IgD-negative memory B cell (primary cell): ENCODE data around the gene CHN2. TPM values are rescaled to one million over a fixed set of nuclear protein-coding genes. Genes with fewer than 3 reads are reported as not detected.
"Not testable (repeated sequence)": the region's sequence is repeated elsewhere in the genome, so short reads cannot be mapped to it uniquely, and the experiment has no call there.

Experiments
- H3K27ac Mint-ChIP-seq, 3 donors: one replicate each; pipeline ENCODE4 v1.8.0; 2020 to 2022; ENCODE audit warnings: mild to moderate bottlenecking in 3 of 3, mixed read lengths in 3 of 3, moderate library complexity in 1 of 3
- H3K27me3 Mint-ChIP-seq: one replicate; pipeline ENCODE4 v1.8.0; 2021; ENCODE audit warnings: mixed read lengths
- H3K36me3 Mint-ChIP-seq: one replicate; pipeline ENCODE4 v1.8.0; 2020; ENCODE audit warnings: mild to moderate bottlenecking, mixed read lengths
- H3K4me1 Mint-ChIP-seq, 3 donors: one replicate each; pipeline ENCODE4 v1.8.0; 2020 to 2022; ENCODE audit warnings: mixed read lengths in 3 of 3, mild to moderate bottlenecking in 1 of 3
- H3K4me3 Mint-ChIP-seq, 4 donors: one replicate each; pipeline ENCODE4 v1.8.0; 2020 to 2022; ENCODE audit warnings: mild to moderate bottlenecking in 4 of 4, mixed read lengths in 4 of 4, moderate library complexity in 3 of 4
- H3K9me3 Mint-ChIP-seq, 3 donors: one replicate each; pipeline ENCODE4 v1.8.0; 2020 to 2021; ENCODE audit warnings: mixed read lengths in 3 of 3, mild to moderate bottlenecking in 1 of 3
- polyA plus RNA-seq: library from polyadenylated mRNA; unstranded; fragments of 300-500 nt; fragmentation: Illumina TruSeq; gene quantifications from one replicate; pipeline ENCODE4 v1.2.3, GENCODE V29; 2021

Gene CHN2
- polyA plus RNA-seq, 1 donor from 2014 or later = 3.0 TPM

DNA sequence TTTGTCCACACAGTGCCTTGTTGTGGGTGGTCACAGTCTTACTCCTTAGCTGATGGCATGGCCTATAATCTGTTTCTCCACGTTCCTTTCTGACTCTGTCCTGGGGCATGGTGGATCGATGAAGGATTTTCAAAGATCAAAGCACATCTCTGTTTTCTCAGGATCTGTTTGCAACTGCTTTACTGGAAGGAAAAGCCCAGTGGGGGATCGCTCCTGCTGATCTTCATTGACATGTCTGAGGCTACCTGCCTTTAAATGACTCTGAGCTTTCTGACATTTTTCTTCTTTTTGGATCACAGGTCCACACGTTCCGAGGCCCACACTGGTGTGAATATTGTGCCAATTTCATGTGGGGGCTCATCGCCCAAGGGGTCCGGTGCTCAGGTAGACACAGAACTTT lies 301.1 kb downstream of the CHN2 start:
- Mint-ChIP-seq H3K9me3 (no peaks in the 10 kb centered on the region), H3K27ac (no peak overlapping the region), H3K27me3 (peaks cover 4% of the 10 kb centered on the region), H3K4me1 (no peaks in the 10 kb centered on the region), H3K36me3 (peaks cover 1% of the 10 kb centered on the region), H3K4me3 (no peak overlapping the region)

DNA sequence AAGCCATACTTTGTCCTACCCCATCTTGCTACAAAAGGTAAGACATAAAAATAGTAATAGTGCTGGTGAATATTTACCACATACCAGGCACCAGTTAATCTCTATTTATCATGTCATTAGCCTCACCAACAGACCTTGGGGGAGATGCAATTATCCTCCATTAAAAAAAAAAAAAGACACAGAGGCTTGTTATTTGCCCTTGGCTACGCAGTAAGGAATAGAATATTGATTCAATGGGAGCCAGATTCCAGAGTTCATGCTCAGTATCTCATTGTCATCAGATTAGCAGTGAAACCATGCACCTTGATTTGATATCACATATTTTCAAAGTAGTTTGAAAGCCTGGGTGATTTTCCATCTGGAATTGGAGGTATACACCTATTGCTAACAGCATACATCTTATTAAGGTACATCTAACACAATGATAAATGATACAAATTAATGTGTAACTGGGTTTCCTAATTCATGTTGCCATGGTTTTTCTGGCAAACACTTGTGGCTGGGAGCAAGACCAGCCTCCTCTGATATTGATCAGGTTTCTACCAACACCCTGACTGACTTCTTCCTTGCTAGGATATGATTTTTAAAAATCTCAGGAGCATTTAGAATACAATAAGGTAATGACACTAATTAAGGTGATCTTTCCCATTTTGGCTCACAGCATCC lies 301.9 kb downstream of the CHN2 start:
- H3K4me1 Mint-ChIP-seq = no peaks in the 10 kb centered on the region
- H3K4me3 Mint-ChIP-seq = no peak overlapping the region
- H3K36me3 Mint-ChIP-seq = peaks cover 1% of the 10 kb centered on the region
- peaks cover 4% of the 10 kb centered on the region for H3K27me3 Mint-ChIP-seq
- no peaks in the 10 kb centered on the region for H3K9me3 Mint-ChIP-seq
- no peak overlapping the region for H3K27ac Mint-ChIP-seq

DNA sequence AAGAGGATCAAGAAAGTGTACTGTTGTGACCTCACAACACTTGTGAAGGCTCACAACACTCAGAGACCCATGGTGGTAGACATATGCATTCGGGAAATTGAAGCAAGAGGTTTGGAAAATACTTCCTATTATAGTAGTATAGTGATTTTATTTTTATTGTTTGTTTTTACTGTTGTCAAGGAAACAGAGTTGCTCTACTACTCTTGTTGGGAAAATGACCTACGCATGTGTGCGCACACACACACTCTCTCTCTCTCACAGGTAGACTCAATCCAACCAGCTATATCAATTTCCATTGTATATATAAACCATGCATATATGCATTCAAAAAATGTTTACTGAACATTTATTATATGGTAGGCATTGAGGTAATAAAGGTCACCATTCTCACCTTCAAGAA lies 305.4 kb downstream of the CHN2 start:
- no peak overlapping the region for H3K27ac Mint-ChIP-seq
- peaks cover 1% of the 10 kb centered on the region for H3K36me3 Mint-ChIP-seq
- no peak overlapping the region for H3K4me3 Mint-ChIP-seq
- peaks cover 0 to 4% (median 0%) of the 10 kb centered on the region in 3 donors for H3K4me1 Mint-ChIP-seq
- H3K9me3 Mint-ChIP-seq = no peaks in the 10 kb centered on the region
- H3K27me3 Mint-ChIP-seq = peaks cover 4% of the 10 kb centered on the region

DNA sequence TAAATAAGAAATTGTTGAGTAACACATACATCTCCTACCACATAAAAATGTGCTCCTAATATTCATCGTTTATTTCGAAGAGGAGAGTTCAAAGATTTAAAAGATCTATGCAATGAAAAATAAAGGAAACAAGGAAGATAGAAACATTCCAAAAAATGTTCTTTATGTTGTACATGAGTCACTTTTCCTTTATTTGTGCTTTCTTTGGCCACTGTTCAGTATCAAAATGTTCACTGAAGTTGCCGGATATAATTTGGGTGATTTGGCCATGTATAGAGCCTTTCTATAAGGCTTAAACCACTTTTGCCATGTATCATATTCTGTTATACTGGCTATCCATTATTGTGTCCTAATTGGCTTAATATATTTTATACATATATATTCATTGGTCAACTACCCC lies 306.1 kb downstream of the CHN2 start:
- H3K27me3 Mint-ChIP-seq = peaks cover 4% of the 10 kb centered on the region
- no peak overlapping the region for H3K27ac Mint-ChIP-seq
- H3K36me3 Mint-ChIP-seq = peaks cover 1% of the 10 kb centered on the region
- peaks cover 0 to 4% (median 0%) of the 10 kb centered on the region in 3 donors for H3K4me1 Mint-ChIP-seq
- no peak overlapping the region for H3K4me3 Mint-ChIP-seq
- no peaks in the 10 kb centered on the region for H3K9me3 Mint-ChIP-seq

DNA sequence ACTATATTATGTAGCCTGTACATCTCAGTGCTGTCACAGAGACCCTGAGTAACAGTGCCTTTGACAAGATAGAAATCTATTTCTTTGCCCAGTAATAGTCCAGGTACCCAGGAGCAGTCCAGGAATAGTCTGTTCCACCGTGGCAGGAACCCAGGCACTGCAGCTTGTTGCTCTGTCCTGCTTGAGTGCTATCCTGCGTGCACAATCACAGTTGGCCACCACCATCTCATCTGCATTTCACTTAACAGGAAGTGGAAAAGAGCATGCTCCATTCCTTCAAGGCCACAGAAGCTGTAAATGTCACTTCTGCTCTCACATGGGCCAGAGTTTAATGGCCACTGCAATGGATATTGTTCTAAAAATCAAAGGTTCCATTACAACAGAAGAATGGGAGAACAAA lies 307.6 kb downstream of the CHN2 start:
- Mint-ChIP-seq H3K4me3 (no peak overlapping the region), H3K9me3 (no peaks in the 10 kb centered on the region), H3K36me3 (no peaks in the 10 kb centered on the region), H3K27ac (no peak overlapping the region), H3K4me1 (peaks cover 0 to 4% (median 0%) of the 10 kb centered on the region in 3 donors), H3K27me3 (peaks cover 4% of the 10 kb centered on the region)

DNA sequence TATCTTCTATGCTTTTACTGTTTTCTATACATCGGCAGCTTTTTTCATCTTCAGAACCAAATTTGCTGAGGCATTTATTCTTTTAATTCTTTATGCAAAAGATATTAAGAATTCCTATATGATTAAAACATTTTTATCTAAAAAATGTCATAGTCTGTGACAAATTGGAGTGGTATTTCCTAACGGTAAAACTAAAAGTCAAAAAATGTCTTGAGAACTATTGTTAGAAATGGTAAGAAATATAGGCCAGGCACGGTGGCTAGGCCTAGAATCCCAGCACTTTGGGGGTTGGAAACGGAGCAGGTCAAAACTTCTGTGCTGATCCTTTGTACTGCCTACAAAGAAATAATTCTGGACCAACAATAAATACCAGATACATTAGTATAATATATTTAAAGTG lies 311.4 kb downstream of the CHN2 start:
- no peaks in the 10 kb centered on the region for H3K27me3 Mint-ChIP-seq

DNA sequence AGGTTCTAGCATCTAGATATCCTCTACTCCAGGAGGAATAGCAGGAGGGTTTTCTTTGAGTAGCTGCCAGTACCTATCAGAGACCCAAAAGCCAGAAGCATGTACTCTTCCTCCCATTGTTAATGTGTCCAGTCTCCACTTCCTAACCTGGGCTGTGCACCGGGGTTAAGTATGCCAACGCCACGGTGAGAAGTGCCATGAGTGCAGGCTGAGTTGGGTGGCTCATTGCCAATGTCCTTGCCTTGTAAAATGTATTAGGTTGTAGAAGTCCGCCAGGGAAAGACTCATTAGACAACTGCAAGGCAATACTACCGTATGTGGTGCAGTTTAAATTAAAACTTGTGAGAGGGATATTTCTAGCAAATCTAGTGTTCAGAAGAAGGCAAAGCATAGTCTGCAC lies 314.0 kb downstream of the CHN2 start:
- peaks cover 0 to 6% (median 0%) of the 10 kb centered on the region in 3 donors for H3K4me1 Mint-ChIP-seq
- H3K36me3 Mint-ChIP-seq = no peaks in the 10 kb centered on the region
- H3K27me3 Mint-ChIP-seq = no peaks in the 10 kb centered on the region
- H3K9me3 Mint-ChIP-seq = no peaks in the 10 kb centered on the region
- no peak overlapping the region for H3K27ac Mint-ChIP-seq
- no peak overlapping the region for H3K4me3 Mint-ChIP-seq

More for the DNA sequence above, 311.4 kb downstream of the CHN2 start:
- peaks cover 0 to 6% (median 0%) of the 10 kb centered on the region in 3 donors for H3K4me1 Mint-ChIP-seq
- H3K27ac Mint-ChIP-seq = no peak overlapping the region
- no peaks in the 10 kb centered on the region for H3K9me3 Mint-ChIP-seq
- no peak overlapping the region for H3K4me3 Mint-ChIP-seq
- H3K36me3 Mint-ChIP-seq = no peaks in the 10 kb centered on the region

DNA sequence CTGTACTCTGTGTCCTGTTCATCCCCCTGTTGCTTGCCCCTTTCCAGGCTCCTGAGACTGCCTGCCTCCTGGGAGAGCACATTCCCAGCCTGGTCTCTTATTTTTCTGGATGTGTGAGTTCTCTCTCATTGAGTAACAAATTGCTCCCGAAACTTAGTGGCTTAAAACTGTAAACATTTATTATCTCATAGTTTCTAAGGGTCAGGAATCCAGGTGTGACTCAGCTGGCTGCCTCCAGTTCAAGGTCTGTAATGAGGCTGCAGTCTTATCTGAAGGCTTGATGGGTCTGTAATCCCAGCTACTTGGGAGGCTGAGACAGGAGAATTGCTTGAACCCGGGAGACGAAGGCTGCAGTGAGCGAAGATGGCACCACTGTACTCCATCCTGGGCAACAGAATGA lies 315.5 kb downstream of the CHN2 start:
- H3K36me3 Mint-ChIP-seq = no peaks in the 10 kb centered on the region
- H3K4me1 Mint-ChIP-seq = peaks cover 0 to 6% (median 0%) of the 10 kb centered on the region in 3 donors
- no peaks in the 10 kb centered on the region for H3K27me3 Mint-ChIP-seq
- H3K9me3 Mint-ChIP-seq = no peaks in the 10 kb centered on the region
- H3K27ac Mint-ChIP-seq = no peak overlapping the region
- no peak overlapping the region for H3K4me3 Mint-ChIP-seq

DNA sequence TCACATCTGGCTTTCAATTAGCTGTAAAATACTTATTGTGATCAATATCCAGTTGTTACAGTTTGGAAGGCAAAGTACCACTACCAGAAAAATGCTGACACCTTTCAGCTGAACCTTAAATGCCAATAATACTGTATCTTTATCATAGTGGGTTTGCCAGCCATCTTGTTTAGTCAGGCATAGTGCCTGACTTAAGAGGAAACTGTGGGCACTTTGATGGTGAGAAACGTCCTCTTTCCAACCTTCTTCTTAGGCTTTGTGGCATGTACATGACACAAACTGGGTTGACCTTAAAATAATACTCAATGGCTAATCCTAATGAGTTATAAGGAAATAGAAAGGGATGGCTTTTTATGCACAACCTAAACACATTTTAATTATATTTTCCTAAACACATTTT lies 316.8 kb downstream of the CHN2 start:
- no peaks in the 10 kb centered on the region for H3K9me3 Mint-ChIP-seq
- no peak overlapping the region for H3K4me3 Mint-ChIP-seq
- H3K27me3 Mint-ChIP-seq = no peaks in the 10 kb centered on the region
- H3K27ac Mint-ChIP-seq = no peak overlapping the region
- H3K4me1 Mint-ChIP-seq = peaks cover 0 to 6% (median 0%) of the 10 kb centered on the region in 3 donors
- no peaks in the 10 kb centered on the region for H3K36me3 Mint-ChIP-seq

DNA sequence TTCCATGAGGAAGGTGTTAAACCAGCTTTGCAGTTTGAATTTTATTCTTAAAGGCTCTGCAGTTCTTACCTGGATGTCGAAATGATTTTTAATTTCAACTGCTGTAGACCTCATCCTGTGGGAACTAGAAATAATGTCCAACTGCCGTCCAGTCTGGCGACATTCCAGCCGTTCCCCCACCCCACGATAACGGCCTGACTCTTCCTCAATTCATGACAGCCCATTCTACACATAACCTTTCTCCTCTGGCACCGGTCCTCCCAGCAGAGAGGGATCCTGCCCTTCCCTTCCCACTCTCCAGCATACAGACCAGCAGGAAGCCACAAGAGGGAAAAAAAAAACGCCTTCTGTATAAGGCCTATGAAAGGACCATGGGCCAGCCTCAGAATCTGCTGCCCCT lies 317.3 kb downstream of the CHN2 start:
- Mint-ChIP-seq H3K27ac (no peak overlapping the region), H3K9me3 (no peaks in the 10 kb centered on the region), H3K4me3 (no peak overlapping the region), H3K36me3 (no peaks in the 10 kb centered on the region), H3K4me1 (peaks cover 0 to 6% (median 0%) of the 10 kb centered on the region in 3 donors), H3K27me3 (no peaks in the 10 kb centered on the region)

DNA sequence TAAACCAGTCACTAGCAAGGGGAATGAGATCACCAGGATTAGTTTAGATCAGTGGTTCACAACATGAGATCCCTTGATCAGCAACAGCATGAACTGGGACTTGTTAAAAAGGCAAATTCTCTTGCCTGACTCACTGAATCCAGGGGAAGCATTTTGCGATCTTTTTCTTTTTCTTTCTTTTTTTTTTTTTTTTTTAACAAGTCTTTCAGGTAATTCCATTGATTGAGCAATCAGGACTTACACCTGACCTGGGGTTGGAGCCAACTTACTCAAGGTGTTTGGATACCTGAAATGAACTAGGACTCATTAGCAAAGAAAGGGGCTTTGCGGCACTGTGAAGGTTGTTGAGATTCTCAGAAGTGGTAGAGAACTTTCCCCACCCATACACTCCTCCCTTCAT lies 321.9 kb downstream of the CHN2 start:
- no peaks in the 10 kb centered on the region for H3K4me1 Mint-ChIP-seq
- H3K27ac Mint-ChIP-seq = no peak overlapping the region
- no peak overlapping the region for H3K4me3 Mint-ChIP-seq
- H3K9me3 Mint-ChIP-seq = peaks cover 0 to 4% (median 2%) of the 10 kb centered on the region in 3 donors
- peaks cover under 1% of the 10 kb centered on the region for H3K27me3 Mint-ChIP-seq
- H3K36me3 Mint-ChIP-seq = no peaks in the 10 kb centered on the region

DNA sequence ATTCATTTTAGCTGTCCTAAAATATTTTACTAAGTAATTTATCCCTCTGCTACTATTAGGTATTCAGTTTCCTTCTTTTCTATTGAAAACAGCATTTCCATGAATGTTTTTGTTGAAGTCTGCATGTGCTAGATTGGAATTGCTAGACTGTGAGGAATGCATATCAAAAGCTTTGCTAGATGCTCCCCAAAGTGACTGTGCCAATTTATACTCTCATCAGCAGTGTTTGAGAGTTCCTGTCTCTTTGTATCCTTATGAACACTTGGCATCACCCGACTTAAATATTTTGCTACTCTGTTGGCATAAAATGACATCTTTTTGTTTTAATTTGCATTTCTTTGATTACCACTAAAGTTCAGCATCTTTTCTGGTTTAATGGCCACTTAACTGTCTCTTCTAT lies 324.0 kb downstream of the CHN2 start:
- no peak overlapping the region for H3K27ac Mint-ChIP-seq
- H3K9me3 Mint-ChIP-seq = peaks cover 0 to 6% (median 4%) of the 10 kb centered on the region in 3 donors

DNA sequence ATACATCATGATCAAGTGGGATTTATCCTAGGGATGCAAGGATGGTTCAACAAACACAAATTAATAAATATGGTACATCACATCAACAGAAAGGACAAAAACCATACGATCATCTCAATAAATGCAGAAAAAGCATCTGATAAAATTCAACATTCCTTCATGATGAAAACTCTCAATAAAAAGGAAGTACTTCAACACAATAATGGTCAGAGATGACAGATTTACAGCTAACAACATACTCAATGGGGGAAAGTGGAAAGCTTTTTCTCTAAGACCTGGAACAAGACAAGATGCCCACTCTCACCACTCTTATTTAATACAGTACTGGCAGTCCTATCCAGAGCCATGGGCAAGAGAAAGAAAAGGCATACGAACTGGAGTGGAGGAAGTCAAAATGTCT lies 329.2 kb downstream of the CHN2 start:
- H3K4me3 Mint-ChIP-seq = no peak overlapping the region
- no peak overlapping the region for H3K27ac Mint-ChIP-seq
- H3K4me1 Mint-ChIP-seq = no peaks in the 10 kb centered on the region
- no peaks in the 10 kb centered on the region for H3K36me3 Mint-ChIP-seq
- peaks cover 4 to 9% (median 4%) of the 10 kb centered on the region in 3 donors for H3K9me3 Mint-ChIP-seq
- peaks cover 6% of the 10 kb centered on the region for H3K27me3 Mint-ChIP-seq

More for the DNA sequence above, 324.0 kb downstream of the CHN2 start:
- no peak overlapping the region for H3K4me3 Mint-ChIP-seq
- peaks cover 3% of the 10 kb centered on the region for H3K27me3 Mint-ChIP-seq
- H3K36me3 Mint-ChIP-seq = no peaks in the 10 kb centered on the region
- no peaks in the 10 kb centered on the region for H3K4me1 Mint-ChIP-seq

DNA sequence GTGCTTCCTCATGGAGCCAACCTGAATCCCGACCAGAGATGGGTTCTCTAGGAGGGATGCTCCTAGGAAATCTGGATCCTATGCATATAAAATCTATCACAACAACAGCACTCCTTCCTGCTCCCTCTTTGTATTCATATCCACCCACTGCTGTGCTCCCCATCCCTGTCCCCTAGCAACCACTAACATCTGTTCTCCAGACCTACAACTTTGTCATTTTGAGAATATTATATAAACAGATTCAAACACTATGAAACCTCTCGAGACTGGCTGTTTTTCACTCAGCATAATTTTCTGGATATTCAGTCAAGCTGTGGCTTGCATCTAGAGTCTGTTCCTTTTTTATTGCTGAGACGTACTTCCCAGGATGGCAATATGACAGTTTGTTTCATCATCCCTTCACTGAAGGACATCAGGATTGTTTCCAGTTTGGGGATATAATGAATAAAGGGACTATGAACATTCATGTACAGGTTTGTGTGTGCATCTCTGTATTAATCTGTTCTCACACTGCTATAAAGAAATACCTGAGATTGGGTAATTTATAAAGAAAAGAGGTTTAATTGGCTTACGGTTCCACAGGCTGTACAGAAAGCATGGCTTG lies 333.0 kb downstream of the CHN2 start:
- Mint-ChIP-seq H3K4me3 (no peak overlapping the region), H3K36me3 (no peaks in the 10 kb centered on the region), H3K9me3 (peaks cover 0 to 6% (median 4%) of the 10 kb centered on the region in 3 donors), H3K4me1 (no peaks in the 10 kb centered on the region), H3K27ac (no peak overlapping the region), H3K27me3 (peaks cover 4% of the 10 kb centered on the region)

DNA sequence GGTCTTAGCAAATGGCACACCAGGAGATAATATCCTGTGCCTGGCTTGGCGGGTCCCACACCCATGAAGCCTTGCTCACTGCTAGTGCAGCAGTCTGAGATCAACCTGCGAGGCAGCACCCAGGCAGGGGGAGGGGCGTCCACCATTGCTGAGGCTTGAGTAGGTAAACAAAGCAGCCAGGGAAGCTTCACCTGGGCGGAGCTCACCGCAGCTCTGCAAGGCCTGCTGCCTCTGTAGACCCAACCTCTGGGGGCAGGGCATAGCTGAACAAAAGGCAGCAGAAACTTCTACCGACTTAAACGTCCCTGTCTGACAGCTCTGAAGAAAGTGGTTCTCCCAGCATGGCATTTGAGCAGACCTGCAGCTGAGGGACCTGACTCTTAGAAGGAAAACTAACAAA lies 334.0 kb downstream of the CHN2 start:
- not testable (repeated sequence) for H3K36me3 Mint-ChIP-seq, H3K4me1 Mint-ChIP-seq, H3K27ac Mint-ChIP-seq, H3K4me3 Mint-ChIP-seq, H3K9me3 Mint-ChIP-seq, H3K27me3 Mint-ChIP-seq
